Stimulated activated naive CD4-positive, alpha-beta T cell (primary cell): ENCODE results near the gene TEX10.

Experiments
- DNase-seq, 6 experiments: peaks; one replicate each; lab custom pipeline; 2025; lab: John Stamatoyannopoulos, UW

Gene TEX10

GRCh38 chr9:100285080-100285479 lies 67.7 kb downstream of the TEX10 start:
- no peak for DNase-seq

- DNase-seq = no peak
These were observed 68.5 kb downstream of the TEX10 start for GRCh38 chr9:100284247-100284646.

GRCh38 chr9:100282388-100282719 lies 70.4 kb downstream of the TEX10 start:
- no peak for DNase-seq

- DNase-seq = no peak
These were observed 70.9 kb downstream of the TEX10 start for GRCh38 chr9:100281676-100282387.

- no peak for DNase-seq
These were observed 71.7 kb downstream of the TEX10 start for GRCh38 chr9:100281066-100281465.

- no peak for DNase-seq
These were observed 75.4 kb downstream of the TEX10 start for GRCh38 chr9:100277166-100277979.

GRCh38 chr9:100269656-100270055 lies 83.1 kb downstream of the TEX10 start:
- no peak for DNase-seq

- DNase-seq = no peak
These were observed 84.5 kb downstream of the TEX10 start for GRCh38 chr9:100268271-100268670.

- DNase-seq = no peak
These were observed 85.5 kb downstream of the TEX10 start for GRCh38 chr9:100267211-100267610.
